GDM1 (cell line): Measurements from ENCODE around the gene BAIAP2.

Source experiments
- DNase-seq: peaks from one replicate; lab custom pipeline; 2025; lab: John Stamatoyannopoulos, UW

The BAIAP2 gene, protein sequence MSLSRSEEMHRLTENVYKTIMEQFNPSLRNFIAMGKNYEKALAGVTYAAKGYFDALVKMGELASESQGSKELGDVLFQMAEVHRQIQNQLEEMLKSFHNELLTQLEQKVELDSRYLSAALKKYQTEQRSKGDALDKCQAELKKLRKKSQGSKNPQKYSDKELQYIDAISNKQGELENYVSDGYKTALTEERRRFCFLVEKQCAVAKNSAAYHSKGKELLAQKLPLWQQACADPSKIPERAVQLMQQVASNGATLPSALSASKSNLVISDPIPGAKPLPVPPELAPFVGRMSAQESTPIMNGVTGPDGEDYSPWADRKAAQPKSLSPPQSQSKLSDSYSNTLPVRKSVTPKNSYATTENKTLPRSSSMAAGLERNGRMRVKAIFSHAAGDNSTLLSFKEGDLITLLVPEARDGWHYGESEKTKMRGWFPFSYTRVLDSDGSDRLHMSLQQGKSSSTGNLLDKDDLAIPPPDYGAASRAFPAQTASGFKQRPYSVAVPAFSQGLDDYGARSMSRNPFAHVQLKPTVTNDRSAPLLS

DNA sequence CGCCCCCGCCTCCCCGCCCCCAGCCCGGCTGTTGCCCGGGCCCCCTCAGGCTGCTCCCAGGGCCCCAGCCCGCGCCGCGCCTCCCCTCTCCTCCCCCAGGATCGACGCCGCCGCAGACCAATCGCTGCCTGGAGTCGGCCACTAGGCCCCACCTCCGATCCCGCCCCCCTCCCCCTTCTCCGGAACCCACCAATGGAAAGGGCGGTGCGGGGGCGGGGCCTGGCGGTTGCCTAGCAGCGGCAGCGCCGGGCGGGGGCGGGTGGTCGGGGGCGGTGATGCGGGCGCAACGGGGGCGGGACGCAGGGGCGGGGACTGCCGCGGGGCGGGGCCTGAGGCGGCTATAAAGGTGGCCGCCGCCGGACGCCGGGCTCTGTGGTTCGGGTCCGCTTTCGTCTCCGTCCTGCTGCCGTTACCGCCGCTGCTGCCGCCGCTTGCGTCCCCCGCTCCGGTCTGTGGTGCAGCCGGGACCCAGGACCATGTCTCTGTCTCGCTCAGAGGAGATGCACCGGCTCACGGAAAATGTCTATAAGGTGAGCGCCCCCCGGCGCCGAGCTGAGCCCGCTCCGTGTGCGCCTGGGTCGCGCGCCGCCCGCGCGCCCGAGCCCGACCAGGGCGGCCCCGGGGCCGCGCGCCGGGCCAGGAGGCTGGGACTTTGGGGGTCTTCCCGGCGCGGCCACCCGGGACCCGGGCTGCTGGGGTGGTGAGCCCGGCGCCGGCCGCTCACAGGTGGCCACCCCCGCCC is at the start of gene BAIAP2:
Gene BAIAP2, plus strand, starts transcription at position 373 of the 742 bp plus-strand sequence. Its CDS starts 104 bp downstream, at position 477.
- DNase-seq: peak; percentile 96

GRCh38 chr17:80986046-80986445 is 48.9 kb upstream of the BAIAP2 start:
- DNase-seq: no peak

- no peak for DNase-seq
Measured at GRCh38 chr17:80986816-80987475, 48.0 kb upstream of the BAIAP2 start.

GRCh38 chr17:80987941-80988461 is 47.0 kb upstream of the BAIAP2 start:
- DNase-seq: no peak

DNA sequence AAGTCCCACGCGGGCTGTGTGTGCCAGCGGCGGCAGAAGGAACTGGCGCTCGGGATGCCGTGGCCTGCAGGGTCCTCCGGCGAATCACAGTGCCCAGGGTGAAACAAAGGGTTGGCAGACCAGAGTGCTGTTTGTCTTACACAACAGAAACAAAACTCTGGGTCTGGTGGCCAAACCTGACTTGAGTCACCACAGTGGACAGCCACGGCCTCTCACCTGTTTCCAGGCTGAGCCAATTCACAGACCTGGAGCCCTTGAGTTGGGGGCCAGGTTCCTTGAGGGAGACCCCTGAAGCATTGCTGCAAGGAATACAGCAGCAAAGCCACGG is 45.4 kb upstream of the BAIAP2 start:
- no peak for DNase-seq

DNA sequence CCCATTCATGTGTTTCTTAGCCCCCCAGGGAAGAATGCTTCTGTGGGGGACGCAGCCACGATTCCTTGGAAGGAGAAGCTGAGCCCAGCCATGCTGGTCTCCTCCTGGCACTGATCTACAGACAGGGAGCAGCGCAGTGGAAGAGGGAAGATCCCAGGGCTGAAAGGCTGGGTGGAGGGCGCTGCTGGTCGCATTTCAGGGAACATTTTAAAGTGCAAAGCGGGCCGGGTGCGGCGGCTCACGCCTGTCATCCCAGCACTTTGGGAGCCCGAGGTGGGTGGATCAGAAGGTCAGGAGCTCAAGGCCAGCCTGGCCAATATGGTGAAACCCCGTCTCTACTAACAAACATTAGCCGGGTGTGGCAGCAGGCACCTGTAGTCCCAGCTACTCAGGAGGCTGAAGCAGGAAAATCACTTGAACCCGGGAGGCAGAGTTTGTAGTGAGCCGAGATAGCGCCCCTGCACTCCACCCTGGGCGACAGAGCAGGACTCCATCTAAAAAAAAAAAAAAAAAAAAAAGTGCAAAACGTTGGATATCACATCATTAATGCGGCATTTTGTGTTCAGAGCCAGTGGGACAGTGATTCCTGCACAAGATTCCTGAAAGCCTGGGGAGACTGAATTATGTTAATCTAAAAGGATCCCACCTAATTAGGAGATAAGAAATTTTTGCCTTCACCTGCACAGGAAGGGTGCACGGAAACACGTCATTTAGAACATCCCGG is 43.9 kb upstream of the BAIAP2 start:
- DNase-seq: no peak

GRCh38 chr17:80991645-80992076 is 43.3 kb upstream of the BAIAP2 start, which contains the start of gene CHMP6:
TSS of gene CHMP6 (plus strand) at chr17:80991841. CDS start at chr17:80991919, 78 bp downstream.
- peak; percentile 66 for DNase-seq

GRCh38 chr17:80992077-80992947 is 42.6 kb upstream of the BAIAP2 start:
- DNase-seq: no peak

DNA sequence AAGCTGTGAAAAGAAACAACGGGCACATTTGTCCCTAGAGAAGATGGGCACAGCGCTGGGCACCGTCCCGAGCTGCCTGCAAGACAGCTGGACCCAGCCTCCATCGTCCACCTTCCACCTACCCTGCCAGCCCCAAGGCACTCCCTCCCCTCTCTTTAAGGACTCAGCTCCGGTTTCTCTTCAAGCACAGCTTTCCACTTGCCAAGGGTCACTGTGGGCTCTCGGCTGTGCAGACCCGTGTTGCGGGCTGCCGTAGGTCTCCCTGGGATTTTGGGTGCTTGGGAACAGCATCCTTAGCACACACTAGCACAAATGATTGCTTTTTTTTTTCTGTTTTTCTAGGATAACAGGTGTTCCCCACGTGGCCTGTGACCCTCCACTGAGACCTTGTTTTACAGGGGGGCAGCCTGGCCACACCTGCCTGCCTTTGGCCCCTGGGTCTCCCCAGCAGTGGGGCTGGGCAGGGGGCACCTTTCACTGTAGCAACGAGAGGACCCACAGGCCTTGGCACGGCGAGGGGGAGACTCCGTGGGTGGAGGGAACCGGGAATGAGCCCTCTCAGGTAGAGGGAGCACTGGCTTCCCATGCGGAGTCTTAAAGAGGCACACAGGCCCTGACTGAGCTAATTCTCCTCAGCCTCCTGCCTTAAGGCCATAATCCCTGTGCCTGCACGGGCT is 41.9 kb upstream of the BAIAP2 start:
- DNase-seq: no peak

DNA sequence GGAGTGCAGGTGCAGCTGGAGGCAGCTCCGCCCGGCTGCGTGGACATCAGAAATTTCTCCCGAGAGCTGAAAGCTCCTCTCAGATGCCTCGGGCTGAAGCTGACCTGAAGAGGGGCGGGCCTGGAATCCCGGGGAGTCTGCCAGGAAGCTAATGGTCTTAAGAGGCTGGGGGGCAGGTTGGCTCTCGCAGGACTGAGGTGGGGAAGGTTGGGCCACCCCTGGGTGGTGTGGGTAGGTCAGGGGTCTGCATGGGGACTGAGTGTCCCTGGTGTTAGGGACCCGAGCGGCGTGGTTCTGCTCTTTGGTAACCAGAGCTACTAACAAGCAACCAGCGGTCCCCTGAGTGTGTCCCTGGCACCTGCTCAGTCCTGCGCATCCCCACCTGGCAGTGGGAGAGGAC is 39.8 kb upstream of the BAIAP2 start:
- no peak for DNase-seq

GRCh38 chr17:80996422-80997305 is 38.3 kb upstream of the BAIAP2 start:
- DNase-seq: no peak

- DNase-seq: peak; percentile 86
Measured at GRCh38 chr17:80997424-80998117, 37.4 kb upstream of the BAIAP2 start.

DNA sequence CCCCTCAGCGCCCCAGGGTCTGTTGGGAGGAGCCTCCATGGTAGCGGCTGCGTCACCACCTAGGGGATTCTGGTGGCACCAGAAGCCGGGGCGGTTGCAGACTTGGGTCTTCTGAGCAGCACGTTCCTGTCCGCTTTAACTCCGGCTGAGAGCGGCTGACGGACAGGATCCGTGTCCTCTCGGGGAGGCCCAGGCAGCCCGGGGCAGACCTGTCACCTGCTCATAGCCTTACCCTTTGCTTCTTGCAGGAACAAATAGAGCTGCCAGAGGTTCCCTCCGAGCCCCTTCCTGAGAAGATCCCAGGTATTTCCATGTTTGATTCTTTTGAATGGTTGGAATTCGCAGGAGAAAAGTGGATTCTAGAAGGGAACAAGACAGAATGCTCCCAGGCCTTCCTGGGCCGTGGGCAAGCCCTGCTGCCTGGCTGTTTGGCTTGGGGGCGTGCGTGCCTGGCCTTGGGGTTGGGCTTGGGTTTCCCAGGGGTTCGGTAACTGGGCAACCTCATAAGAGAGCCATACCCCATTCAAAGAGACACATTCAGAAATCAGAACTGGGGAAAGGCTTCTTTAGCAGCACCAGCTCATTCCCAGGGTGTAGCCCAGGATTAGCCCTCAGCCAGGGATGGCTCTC is 36.7 kb upstream of the BAIAP2 start:
- no peak for DNase-seq

DNA sequence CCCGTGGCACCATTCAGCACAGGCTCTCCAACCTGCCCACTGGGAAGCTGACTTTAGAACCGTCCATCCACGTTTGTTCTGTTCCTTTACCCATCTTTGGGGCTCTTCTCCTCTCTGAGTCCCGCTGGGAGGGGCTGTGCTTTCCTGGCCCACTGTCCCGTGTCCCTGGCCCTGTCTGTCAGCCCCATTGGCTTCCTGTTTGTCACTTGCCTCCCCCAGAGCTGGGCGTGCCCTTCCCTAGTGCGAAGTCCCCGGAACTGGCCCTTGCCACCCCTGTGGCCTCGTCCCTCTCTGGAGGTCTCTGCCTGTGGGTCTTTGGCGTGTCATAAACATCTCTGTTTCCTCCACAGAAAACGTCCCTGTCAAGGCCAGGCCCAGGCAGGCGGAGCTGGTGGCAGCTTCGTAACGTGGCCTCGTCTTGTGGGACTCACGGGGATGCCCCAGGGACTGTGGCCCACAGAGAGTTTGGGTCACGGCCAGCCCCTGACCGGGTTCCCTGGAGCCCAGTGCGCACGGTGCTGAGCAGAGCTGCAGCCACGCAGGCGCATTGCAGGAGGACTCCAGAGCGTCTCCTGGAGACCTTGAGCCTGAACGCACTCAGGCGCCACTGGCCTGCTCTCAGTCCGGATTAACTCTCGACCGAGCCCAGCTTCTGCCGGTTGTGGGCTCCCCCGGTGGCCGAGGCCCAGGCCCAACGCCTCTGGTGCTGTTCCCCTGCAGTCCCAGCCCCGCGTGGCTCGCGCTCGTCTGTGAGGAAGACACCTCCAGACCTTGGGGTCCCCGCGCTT is 36.0 kb upstream of the BAIAP2 start:
- no peak for DNase-seq

- no peak for DNase-seq
Measured at GRCh38 chr17:80999536-81000333, 35.2 kb upstream of the BAIAP2 start.

- no peak for DNase-seq
Measured at GRCh38 chr17:81000334-81000630, 34.7 kb upstream of the BAIAP2 start.
